Activated CD8-positive, alpha-beta memory T cell treated with anti-CD3 and anti-CD28 coated beads for 1 hour (primary cell): ENCODE results near the gene PPRC1.
A peak's percentile ranks its signal among the peaks of the same experiment; 100 is the strongest.

Experiments used
- DNase-seq, 2 donors: peaks; one replicate each; pipeline ENCODE4 v3.0.0-alpha.2; 2020; ENCODE audit warnings: low read depth in 1 of 2; ENCODE audit errors: extremely low read depth in 1 of 2

PPRC1 gene

DNA sequence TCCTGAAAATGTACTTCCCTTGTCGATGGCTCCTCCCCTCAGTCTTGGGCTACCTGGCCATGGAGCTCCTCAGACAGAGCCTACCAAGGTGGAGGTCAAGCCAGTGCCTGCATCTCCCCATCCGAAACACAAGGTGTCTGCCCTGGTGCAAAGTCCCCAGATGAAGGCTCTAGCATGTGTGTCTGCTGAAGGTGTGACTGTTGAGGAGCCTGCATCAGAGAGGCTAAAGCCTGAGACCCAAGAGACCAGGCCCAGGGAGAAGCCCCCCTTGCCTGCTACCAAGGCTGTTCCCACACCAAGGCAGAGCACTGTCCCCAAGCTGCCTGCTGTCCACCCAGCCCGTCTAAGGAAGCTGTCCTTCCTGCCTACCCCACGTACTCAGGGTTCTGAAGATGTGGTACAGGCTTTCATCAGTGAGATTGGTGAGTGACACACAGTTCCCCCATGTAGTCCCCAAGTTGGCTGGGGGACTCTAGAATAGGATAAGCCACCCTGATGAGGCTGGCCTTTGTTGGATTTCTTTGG is 8.8 kb downstream of the PPRC1 start:
- DNase-seq = no peak

- no peak for DNase-seq
Observed at GRCh38 chr10:102146971-102147428, 14.2 kb downstream of the PPRC1 start.

DNA sequence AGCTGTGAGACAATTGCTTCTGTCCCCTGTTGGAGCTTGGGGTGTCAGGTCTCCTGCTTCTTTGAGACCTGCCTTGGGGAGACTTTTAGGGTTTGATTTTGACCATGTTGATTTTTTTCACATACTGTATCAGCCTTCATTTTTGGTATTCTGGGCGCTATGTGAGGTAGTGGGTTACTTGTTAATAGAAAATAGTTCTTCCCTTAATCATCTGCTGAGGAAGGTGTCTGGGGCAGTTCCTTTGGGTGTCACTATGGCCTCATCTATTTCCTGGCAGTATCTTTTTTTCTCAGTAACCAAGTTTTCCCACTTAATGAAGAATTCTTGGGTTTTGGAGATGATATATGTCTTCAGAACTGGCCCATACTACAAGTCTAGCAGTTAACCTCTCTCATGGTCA is 14.7 kb downstream of the PPRC1 start:
- DNase-seq = no peak

DNA sequence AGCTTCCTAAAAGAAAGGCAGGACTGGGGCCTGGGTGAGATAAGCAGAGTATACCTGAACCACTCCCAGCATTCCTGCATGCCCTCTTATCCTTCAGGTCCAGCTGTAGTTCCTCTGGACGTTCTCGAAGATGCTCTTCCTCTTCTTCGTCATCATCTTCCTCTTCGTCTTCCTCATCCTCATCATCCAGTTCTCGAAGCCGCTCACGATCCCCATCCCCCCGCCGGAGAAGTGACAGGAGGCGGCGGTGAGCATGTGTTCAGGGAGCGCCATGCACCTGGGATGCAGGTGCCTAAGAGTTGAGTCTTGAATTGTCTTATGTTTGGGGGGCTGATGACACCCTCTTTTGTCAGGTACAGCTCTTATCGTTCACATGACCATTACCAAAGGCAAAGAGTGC is 15.4 kb downstream of the PPRC1 start:
- no peak for DNase-seq

DNA sequence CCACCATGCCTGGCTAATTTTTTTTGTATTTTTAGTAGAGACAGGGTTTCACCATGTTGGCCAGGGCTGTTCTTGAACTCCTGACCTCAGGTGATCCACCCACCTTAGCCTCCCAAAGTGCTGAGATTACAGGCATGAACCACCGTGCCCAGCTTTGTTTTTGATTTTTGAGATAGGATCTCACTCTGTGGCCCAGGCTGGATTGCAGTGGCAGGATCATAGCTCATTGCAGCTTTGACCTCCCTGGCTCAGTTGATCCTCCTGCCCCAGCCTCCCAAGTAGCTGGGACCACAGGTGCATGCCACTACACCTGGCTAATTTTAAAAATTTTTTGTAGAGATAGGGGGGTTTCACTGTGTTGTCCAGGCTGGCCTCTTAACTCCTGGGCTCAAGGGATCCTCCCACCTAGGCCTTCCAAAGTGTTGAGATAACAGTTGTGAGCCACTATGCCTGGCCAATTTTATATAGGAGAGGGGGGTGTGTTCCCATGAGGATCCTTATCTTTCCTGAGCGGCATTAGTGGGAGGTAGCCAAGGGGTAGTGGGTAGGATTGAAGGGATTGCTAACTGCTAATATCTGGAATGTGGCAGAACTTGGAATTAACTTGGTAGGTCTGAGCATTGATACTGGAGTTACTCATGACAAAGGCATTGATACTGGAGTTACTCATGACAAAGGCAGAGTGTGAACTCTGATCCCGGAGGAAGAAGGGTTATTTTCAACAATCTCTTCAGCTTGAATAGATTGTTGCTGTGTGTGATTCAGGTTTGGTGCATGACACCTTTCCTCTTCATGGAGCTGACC is 18.3 kb downstream of the PPRC1 start:
- DNase-seq = no peak

DNA sequence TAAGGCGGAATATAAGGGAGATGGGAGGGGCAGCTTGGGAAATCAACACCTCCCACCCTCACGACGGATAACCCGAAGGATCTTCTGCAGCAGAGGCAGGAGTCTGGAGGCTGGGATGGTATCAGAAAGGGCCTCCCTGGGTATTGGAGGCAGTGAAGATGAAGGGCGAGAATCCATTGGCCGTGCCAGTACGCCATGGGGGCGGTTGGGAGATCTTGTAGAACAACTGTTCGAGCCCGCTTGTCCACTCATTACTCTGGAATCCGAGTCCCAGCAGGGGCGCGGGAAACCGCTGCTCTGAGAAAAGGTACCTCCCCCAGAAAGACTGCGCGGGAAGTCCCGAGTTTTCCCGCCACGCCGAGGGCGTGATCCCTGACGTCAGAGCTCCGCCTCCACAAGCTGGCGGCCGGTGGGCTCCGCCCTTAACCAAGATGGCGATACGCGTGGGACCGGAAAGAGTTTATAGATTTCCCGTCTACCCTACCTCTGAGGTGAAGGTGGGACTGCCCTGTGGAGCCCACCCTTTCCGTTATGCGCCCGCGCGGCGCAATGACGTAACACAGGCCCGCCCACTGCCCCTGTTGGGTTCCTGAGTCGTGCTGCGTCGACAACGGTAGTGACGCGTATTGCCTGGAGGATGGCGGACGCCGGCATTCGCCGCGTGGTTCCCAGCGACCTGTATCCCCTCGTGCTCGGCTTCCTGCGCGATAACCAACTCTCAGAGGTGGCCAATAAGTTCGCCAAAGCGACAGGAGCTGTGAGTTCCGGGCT is 19.1 kb downstream of the PPRC1 start, which contains the start of gene NOLC1:
NOLC1 (plus strand) TSS at position 616 of the 771 bp plus-strand sequence; CDS start at position 638, 22 bp downstream.
- DNase-seq = peak; percentile 98 to 99

GRCh38 chr10:102152545-102152890 is 19.7 kb downstream of the PPRC1 start:
- DNase-seq = no peak

DNA sequence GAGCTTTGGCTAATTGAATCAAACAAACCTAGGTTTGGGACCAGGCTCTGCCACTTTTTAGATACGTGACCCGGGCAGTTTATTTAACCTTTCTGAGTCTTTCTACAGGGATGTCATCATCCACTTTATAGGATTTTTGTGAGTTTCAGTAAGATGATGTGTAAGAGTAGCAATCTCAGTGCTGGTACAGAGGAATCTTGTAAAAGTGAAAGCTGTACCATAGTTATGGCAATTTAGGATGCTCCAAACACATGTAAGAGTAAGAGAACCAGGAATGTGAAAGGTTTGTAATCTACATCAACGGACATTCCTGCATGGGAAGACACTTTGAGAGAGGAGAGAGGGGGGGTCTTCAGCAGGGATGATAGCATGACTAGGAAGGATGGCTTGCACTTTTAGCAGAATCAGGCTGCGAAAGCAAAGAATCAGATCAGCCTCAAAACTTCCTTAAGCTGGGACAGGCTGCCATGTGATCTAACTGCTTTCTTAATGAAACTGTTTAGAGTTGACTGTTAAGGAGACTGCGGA is 20.3 kb downstream of the PPRC1 start:
- no peak for DNase-seq

GRCh38 chr10:102154466-102155116 is 21.8 kb downstream of the PPRC1 start:
- no peak for DNase-seq

DNA sequence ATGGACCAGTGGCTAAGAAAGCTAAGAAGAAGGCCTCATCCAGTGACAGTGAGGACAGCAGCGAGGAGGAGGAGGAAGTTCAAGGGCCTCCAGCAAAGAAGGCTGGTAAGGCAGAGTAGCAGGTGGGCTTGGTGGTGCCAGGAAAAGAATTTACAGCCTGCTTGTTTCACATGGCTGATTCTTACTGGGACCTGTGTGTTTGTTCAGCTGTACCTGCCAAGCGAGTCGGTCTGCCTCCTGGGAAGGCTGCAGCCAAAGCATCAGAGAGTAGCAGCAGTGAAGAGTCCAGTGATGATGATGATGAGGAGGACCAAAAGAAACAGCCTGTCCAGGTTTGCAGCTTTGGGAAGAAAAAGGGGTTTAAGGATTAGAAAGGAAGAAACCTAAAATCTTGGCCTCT is 24.4 kb downstream of the PPRC1 start:
- DNase-seq = no peak

DNA sequence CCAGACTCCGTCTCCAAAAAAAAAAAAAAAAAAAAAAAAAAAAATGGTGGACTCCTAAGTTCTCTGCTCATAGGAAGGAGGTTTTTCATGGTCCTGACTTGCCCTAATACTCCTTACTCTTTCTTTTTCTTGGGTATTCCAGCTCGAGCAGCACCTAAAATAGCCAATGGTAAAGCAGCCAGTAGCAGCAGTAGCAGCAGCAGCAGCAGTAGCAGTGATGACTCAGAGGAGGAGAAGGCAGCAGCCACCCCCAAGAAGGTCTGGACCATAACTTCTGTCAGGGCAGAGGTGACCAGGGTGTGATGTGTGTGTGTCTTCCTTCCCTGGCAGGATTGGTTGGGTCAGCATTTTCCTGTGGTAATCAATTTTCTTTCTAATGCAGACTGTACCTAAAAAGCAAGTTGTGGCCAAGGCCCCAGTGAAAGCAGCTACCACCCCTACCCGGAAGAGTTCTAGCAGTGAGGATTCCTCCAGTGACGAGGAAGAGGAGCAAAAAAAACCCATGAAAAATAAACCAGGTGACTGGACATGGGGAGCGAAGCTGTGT is 26.3 kb downstream of the PPRC1 start:
- DNase-seq = no peak

- no peak for DNase-seq
Observed at GRCh38 chr10:102159831-102160230, 27.0 kb downstream of the PPRC1 start.

DNA sequence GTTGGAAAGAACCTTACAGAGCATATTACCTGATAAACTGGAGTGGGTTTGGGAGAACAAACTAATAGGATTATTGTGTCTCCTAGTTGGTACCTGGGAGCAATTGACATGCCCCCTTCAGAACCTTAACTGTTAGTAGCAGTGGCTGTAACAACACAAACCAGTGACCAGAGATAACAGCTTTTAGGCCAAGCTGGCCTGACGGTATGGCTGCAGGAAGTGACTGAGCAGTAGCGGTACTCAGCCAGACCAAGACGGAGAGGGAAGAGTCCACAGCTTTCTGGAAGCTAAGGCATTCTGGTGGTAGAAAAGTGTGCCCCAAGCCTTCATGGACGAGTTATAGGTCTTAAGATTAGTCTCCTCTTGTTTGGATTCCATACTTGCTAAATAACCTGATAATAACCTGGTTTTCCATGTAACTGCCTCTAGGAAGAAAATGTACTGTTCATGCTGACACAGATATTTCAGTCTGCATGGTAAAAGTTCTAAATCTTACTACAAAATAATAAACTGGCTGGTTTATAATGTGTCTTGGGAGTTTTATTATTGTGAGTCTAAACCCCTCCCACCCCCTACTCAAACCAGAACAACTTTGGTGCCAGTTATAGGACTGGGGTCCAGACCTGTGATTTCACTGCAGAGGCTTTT is 30.6 kb downstream of the PPRC1 start:
- no peak for DNase-seq

DNA sequence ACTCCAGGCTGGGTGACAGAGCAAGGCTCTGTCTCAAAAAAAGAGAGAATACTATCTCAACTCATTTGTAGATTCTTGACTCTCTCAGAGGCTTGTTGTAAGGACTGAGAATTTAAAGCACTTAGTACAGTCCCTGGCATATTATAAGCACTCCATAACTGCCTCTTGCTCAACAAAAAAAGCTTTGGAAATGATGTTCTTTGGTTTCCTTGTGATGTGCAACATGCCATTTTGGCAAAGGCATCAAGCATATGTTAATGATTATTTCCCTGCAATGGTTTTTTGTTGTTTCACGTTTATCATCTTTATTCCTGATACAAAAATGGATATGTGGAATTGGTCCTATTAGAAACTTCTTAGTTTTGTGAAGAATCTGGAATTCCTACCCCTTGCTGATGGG is 35.0 kb downstream of the PPRC1 start:
- no peak for DNase-seq

DNA sequence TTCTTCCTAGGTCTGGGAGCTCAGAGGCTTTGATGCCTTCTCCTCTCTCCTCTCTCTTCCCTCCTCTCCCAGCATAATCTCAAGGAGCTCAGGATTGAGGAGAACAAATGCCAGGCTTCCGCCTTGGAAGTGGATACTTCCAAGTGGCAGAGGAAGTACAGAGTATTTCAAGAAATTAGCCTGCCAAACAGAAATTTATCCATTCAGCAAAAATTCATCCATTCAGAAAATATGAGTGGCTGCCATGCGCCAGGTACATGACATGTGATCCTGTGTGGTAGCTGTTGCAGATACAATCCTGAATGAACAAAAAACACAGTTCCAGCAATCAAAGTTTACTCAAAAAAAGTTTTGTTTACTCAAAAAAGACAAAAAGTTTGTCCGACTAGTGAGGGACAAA is 37.8 kb downstream of the PPRC1 start:
- no peak for DNase-seq

- DNase-seq = no peak
Observed at GRCh38 chr10:102172288-102172687, 39.4 kb downstream of the PPRC1 start.

- DNase-seq = no peak
Observed at GRCh38 chr10:102175415-102175814, 42.6 kb downstream of the PPRC1 start.

DNA sequence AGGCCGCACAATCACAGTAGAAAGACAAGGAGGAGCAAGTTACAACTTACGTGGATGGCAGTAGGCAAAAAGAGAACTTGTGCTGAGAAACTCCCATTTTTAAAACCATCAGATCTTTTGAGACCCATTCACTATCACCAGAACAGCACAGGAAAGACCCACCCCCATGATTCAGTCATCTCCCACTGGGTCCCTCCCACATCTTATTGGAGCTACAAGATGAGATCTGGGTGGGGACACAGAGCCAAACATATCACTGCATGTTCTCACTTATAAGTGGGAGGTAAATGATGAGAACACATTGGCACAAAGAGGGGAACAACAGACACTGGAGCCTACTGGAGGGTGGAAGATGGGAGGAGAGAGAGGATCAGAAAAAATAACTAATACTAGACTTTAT is 51.8 kb downstream of the PPRC1 start:
- no peak for DNase-seq

- DNase-seq = no peak
Observed at GRCh38 chr10:102185272-102185671, 52.4 kb downstream of the PPRC1 start.

DNA sequence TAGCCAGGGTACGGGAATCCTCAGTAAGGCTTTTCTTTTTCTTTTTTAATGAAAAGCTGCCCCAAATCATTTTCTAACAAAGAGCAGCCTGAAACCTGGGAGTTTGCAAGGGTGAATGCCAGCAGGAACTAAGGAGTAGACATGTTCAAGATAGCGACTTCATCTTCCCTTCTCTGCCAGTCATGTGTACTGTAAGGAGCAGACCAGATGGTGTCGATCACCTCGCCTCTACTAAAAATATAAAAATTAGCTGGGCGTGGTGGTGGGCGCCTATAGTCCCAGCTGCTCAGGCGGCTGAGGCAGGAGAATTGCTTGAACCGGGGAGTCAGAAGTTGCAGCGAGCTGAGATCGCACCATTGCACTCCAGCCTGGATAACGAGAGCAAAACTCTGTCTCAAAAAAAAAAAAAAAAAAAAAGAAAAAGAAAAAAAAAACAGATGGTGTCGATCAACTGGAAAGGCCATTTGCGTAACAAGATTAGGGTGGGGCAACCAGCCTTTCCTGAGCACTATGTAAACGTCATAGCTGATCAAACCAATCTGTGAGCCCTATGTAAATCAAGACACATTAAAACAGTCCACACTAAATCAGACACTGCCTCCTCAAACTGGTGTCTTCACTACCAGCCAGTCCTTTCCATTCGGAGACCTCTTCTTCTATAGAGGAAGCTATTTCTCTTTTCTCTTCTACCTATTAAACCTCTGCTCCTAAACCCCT is 53.1 kb downstream of the PPRC1 start:
- no peak for DNase-seq
